T-helper 17 cell (primary cell): ENCODE results near the gene PDGFRB. TPM values are rescaled to one million over a fixed set of nuclear protein-coding genes. Genes with fewer than 3 reads are reported as not detected.
A peak's percentile ranks its signal among the peaks of the same experiment; 100 is the strongest.

Experiments used
- ATAC-seq: fragments of 150-1000 bp; cut with Tn5 transposase; 2 replicates; pipeline ENCODE4 v1.10.0; 2021; ENCODE audit warnings: mild to moderate bottlenecking, moderate library complexity
- DNase-seq, 3 donors: peaks; one replicate each; pipeline versions ENCODE4 v3.0.0 to v3.0.0-alpha.2; 2020 to 2021
- H3K9me3 ChIP-seq: one replicate; pipeline ENCODE4 v1.7.0; 2013; ENCODE audit warnings: low read length, mild to moderate bottlenecking; ENCODE audit not compliant: control insufficient read depth, poor library complexity, severe bottlenecking
- H3K27ac Mint-ChIP-seq: one replicate; pipeline ENCODE4 v1.8.0; 2022; ENCODE audit warnings: mild to moderate bottlenecking, moderate library complexity, mixed read lengths
- H3K27me3 Mint-ChIP-seq: one replicate; pipeline ENCODE4 v1.8.0; 2022; ENCODE audit warnings: mixed read lengths
- H3K36me3 Mint-ChIP-seq: one replicate; pipeline ENCODE4 v1.8.0; 2022; ENCODE audit warnings: low read depth, mixed read lengths
- H3K4me1 Mint-ChIP-seq: one replicate; pipeline ENCODE4 v1.8.0; 2022; ENCODE audit warnings: mild to moderate bottlenecking, mixed read lengths
- H3K4me3 Mint-ChIP-seq: one replicate; pipeline ENCODE4 v1.8.0; 2022; ENCODE audit warnings: mild to moderate bottlenecking, moderate library complexity, mixed read lengths
- total RNA-seq, 4 donors: library from RNA in 2 of 4; stranded (reverse) in 2 of 4; gene quantifications; one replicate each; pipeline ENCODE4 v1.2.3 and lab custom pipeline; 2022 to 2026

The PDGFRB gene
- total RNA-seq, 2 donors from 2014 or later, result 0.57 TPM; not detected in 1

GRCh38 chr5:150189326-150189725 is 33.7 kb upstream of the PDGFRB start:
- Mint-ChIP-seq H3K36me3 (no peaks in the 10 kb centered on the region), H3K4me3 (no peak overlapping the region), H3K27ac (no peak overlapping the region), H3K27me3 (peaks cover 61% of the 10 kb centered on the region), H3K4me1 (no peaks in the 10 kb centered on the region)
- ATAC-seq (no peak), DNase-seq (no peak)
- no peaks in the 10 kb centered on the region for H3K9me3 ChIP-seq

GRCh38 chr5:150188146-150188842 is 32.6 kb upstream of the PDGFRB start:
- no peaks in the 10 kb centered on the region for H3K36me3 Mint-ChIP-seq
- ATAC-seq, result no peak
- no peak overlapping the region for H3K27ac Mint-ChIP-seq
- DNase-seq, result no peak
- no peak overlapping the region for H3K4me3 Mint-ChIP-seq
- H3K9me3 ChIP-seq, result no peaks in the 10 kb centered on the region
- H3K4me1 Mint-ChIP-seq, result no peaks in the 10 kb centered on the region
- peaks cover 52% of the 10 kb centered on the region for H3K27me3 Mint-ChIP-seq

GRCh38 chr5:150186897-150187296 is 31.3 kb upstream of the PDGFRB start:
- Mint-ChIP-seq H3K27ac (no peak overlapping the region), H3K4me1 (no peaks in the 10 kb centered on the region), H3K27me3 (peaks cover 49% of the 10 kb centered on the region), H3K36me3 (no peaks in the 10 kb centered on the region), H3K4me3 (no peak overlapping the region)
- DNase-seq, result no peak
- no peaks in the 10 kb centered on the region for H3K9me3 ChIP-seq
- ATAC-seq, result no peak

DNA sequence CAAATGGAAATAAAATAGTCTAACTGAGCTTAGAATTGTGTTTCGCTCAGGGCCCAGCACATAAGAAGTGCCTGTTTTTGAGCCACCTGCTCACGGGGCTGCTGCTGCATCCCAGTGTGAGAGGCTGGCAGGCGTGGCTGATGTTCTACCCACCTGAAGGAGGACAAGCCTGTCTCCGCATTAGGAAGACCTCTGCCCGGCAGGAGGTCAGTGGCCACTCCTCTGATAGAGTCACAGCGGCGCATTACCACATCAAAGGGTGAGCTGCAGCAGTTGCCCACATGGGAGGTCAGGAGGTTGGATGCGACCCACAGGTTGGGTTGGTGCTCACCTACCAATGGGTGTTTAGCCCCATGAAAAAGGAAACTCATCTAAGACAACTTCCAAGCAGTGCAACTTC is 30.5 kb upstream of the PDGFRB start:
- no peaks in the 10 kb centered on the region for H3K9me3 ChIP-seq
- Mint-ChIP-seq H3K36me3 (no peaks in the 10 kb centered on the region), H3K4me1 (no peaks in the 10 kb centered on the region), H3K27ac (no peak overlapping the region), H3K27me3 (peaks cover 49% of the 10 kb centered on the region), H3K4me3 (no peak overlapping the region)
- DNase-seq (no peak), ATAC-seq (no peak)

GRCh38 chr5:150184990-150185912 is 29.6 kb upstream of the PDGFRB start:
- H3K27me3 Mint-ChIP-seq, result peaks cover 46% of the 10 kb centered on the region
- no peaks in the 10 kb centered on the region for H3K9me3 ChIP-seq
- H3K4me1 Mint-ChIP-seq, result no peaks in the 10 kb centered on the region
- H3K27ac Mint-ChIP-seq, result no peak overlapping the region
- DNase-seq, result no peak
- H3K4me3 Mint-ChIP-seq, result peak overlapping the region; percentile 66
- ATAC-seq, result no peak
- no peaks in the 10 kb centered on the region for H3K36me3 Mint-ChIP-seq

- H3K9me3 ChIP-seq, result no peaks in the 10 kb centered on the region
- Mint-ChIP-seq H3K4me1 (no peaks in the 10 kb centered on the region), H3K4me3 (no peak overlapping the region), H3K27ac (no peak overlapping the region), H3K27me3 (peaks cover 40% of the 10 kb centered on the region), H3K36me3 (no peaks in the 10 kb centered on the region)
- DNase-seq (no peak), ATAC-seq (no peak)
Measured at GRCh38 chr5:150184006-150184405, 28.4 kb upstream of the PDGFRB start.

DNA sequence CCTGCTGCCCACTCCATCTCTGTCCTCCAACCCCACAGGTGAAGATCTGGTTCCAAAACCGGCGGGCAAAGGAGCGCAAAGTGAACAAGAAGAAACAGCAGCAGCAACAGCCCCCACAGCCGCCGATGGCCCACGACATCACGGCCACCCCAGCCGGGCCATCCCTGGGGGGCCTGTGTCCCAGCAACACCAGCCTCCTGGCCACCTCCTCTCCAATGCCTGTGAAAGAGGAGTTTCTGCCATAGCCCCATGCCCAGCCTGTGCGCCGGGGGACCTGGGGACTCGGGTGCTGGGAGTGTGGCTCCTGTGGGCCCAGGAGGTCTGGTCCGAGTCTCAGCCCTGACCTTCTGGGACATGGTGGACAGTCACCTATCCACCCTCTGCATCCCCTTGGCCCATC is 27.8 kb upstream of the PDGFRB start:
- H3K36me3 Mint-ChIP-seq, result no peaks in the 10 kb centered on the region
- H3K27ac Mint-ChIP-seq, result no peak overlapping the region
- no peak overlapping the region for H3K4me3 Mint-ChIP-seq
- ATAC-seq, result no peak
- no peaks in the 10 kb centered on the region for H3K9me3 ChIP-seq
- H3K27me3 Mint-ChIP-seq, result peaks cover 44% of the 10 kb centered on the region
- DNase-seq, result no peak
- no peaks in the 10 kb centered on the region for H3K4me1 Mint-ChIP-seq

DNA sequence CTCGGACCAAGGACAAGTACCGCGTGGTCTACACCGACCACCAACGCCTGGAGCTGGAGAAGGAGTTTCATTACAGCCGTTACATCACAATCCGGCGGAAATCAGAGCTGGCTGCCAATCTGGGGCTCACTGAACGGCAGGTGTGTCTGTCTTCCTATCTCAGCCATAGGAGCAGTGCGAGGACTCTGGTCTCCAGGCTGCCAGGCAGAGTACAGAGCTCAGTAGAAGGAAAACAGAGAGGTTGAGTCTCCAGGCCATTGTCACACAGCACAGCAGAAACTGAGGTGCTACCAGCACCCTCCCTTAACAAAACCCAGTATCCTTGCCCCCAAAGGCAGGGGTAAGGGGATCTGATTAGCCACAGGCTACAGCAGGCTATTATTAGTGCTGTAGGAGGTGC is 27.1 kb upstream of the PDGFRB start:
- no peak for DNase-seq
- ATAC-seq, result no peak
- no peak overlapping the region for H3K27ac Mint-ChIP-seq
- H3K36me3 Mint-ChIP-seq, result no peaks in the 10 kb centered on the region
- H3K4me3 Mint-ChIP-seq, result no peak overlapping the region
- H3K4me1 Mint-ChIP-seq, result no peaks in the 10 kb centered on the region
- peaks cover 43% of the 10 kb centered on the region for H3K27me3 Mint-ChIP-seq
- H3K9me3 ChIP-seq, result no peaks in the 10 kb centered on the region

- peaks cover 40% of the 10 kb centered on the region for H3K27me3 Mint-ChIP-seq
- H3K4me1 Mint-ChIP-seq, result no peaks in the 10 kb centered on the region
- DNase-seq (no peak), ATAC-seq (no peak)
- H3K4me3 Mint-ChIP-seq, result no peak overlapping the region
- no peak overlapping the region for H3K27ac Mint-ChIP-seq
- no peaks in the 10 kb centered on the region for H3K36me3 Mint-ChIP-seq
- H3K9me3 ChIP-seq, result no peaks in the 10 kb centered on the region
Measured at GRCh38 chr5:150181766-150182545, 26.3 kb upstream of the PDGFRB start.

GRCh38 chr5:150181027-150181426 is 25.4 kb upstream of the PDGFRB start:
- ATAC-seq (no peak), DNase-seq (no peak)
- no peak overlapping the region for H3K27ac Mint-ChIP-seq
- H3K4me1 Mint-ChIP-seq, result no peaks in the 10 kb centered on the region
- peaks cover 42% of the 10 kb centered on the region for H3K27me3 Mint-ChIP-seq
- H3K36me3 Mint-ChIP-seq, result no peaks in the 10 kb centered on the region
- no peaks in the 10 kb centered on the region for H3K9me3 ChIP-seq
- H3K4me3 Mint-ChIP-seq, result no peak overlapping the region

DNA sequence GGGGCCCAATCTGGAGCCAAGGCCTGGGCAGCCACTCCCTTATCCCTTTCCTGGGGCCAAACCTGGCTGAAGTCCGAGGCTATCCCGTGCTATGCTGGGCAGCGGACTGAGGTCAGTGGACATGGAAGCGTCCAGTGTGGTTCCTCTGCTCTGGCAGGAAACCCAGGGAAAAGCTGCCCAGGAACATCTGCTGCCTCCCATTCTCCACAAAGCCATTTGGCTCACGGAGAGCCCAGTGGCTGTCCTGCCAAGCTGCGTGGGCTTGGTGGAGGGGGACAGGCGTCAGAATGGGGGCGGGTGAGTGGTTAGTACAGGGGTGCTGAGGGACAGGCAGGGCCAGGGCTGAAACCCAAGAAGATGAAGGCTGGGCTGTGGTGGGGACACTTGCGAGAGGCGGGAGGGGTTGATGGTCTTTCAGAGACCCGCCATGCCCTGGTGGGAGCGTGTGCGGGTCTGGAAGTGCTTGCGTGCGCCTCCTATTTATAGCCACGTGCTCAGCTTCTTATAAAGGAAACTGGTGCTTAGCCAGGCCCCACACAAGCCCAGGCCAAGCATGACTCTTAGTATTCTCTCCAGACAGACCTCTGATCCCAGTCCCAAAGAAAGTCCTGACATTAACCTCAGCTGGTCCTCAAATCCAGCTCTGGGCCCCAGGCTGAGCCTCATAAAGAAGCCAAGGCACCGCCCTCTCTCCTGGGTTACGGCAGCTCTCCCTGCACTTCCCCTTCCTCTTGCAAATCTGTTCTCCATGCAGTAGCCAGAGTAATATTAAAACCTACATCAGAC is 24.8 kb upstream of the PDGFRB start:
- no peaks in the 10 kb centered on the region for H3K4me1 Mint-ChIP-seq
- ATAC-seq, result no peak
- H3K36me3 Mint-ChIP-seq, result no peaks in the 10 kb centered on the region
- peaks cover 47% of the 10 kb centered on the region for H3K27me3 Mint-ChIP-seq
- H3K4me3 Mint-ChIP-seq, result no peak overlapping the region
- H3K9me3 ChIP-seq, result no peaks in the 10 kb centered on the region
- H3K27ac Mint-ChIP-seq, result no peak overlapping the region
- no peak for DNase-seq

DNA sequence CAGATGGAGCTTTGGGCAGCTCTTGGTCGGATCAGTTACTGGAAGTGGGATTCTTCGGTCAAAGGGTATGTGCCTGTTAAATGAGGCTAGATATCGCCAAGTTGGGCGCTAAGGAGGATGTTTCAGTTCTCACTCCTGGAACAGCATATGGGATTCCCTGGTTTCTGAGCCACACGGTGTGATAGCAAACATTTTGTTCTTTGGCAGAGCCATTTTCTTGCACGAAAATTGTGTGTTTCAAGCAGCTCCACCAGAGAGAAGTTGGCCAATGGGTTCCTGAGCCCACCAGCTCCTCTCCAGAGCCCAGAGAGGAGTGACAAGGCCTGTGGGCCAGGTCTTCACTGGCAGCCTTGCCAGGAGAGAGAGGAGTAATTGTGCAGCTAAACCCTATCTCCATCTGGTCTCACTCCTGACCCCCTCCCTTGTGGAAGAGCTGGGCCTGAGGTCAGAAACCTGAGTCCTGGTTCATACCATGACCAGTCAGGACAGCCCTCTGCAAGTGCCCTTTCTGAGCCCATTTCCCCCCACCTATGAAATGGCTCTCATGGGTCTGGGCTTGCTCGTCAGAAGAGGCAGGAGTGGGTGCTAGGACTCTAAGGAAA is 23.5 kb upstream of the PDGFRB start:
- peaks cover 42% of the 10 kb centered on the region for H3K27me3 Mint-ChIP-seq
- no peaks in the 10 kb centered on the region for H3K9me3 ChIP-seq

More for the DNA sequence above, 23.5 kb upstream of the PDGFRB start:
- DNase-seq (no peak), ATAC-seq (no peak)
- Mint-ChIP-seq H3K36me3 (no peaks in the 10 kb centered on the region), H3K4me3 (no peak overlapping the region), H3K27ac (no peak overlapping the region), H3K4me1 (no peaks in the 10 kb centered on the region)
